ENCODE results near the gene KLK3.

KLK3 gene

DNA sequence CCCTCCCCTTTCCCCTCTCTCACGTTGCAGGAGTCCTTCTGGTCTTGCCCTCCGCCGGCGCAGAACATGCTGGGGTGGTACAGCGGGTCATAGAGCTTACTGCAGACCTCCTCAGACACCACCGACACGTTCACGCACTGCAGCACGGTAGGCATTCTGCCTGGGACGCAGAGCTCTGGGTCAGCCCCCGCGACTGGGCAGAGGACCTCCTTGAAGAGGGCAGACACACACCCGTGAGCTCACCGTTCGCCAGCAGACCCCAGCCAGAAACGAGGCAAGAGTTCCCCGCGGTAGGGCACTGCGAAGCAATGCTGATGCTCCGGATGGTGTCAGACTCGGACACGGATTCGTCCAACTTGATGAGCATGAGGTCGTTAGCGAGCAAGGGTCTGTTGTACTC lies 53.6 kb downstream of the KLK3 start:
- TF ChIP-seq POLR2AphosphoS5 (IDR thresholded peaks at IDR 0.05; ENCODE audit: low read depth) (no peak), CTCF (IDR thresholded peaks at IDR 0.05; ENCODE audit: insufficient read depth, low read length) (no peak), SPI1 (IDR thresholded peaks at IDR 0.05; ENCODE audit: borderline replicate concordance, low read depth) (no peak), REST (IDR thresholded peaks at IDR 0.05; ENCODE audit: insufficient replicate concordance, low read depth) (no peak), GABPA (IDR thresholded peaks at IDR 0.05; ENCODE audit: low read depth) (no peak)
- Histone ChIP-seq H3K27ac (replicated peaks) (no peak overlapping the region), H3K4me3 (replicated peaks; ENCODE audit: insufficient read depth, low read length) (no peak overlapping the region)

DNA sequence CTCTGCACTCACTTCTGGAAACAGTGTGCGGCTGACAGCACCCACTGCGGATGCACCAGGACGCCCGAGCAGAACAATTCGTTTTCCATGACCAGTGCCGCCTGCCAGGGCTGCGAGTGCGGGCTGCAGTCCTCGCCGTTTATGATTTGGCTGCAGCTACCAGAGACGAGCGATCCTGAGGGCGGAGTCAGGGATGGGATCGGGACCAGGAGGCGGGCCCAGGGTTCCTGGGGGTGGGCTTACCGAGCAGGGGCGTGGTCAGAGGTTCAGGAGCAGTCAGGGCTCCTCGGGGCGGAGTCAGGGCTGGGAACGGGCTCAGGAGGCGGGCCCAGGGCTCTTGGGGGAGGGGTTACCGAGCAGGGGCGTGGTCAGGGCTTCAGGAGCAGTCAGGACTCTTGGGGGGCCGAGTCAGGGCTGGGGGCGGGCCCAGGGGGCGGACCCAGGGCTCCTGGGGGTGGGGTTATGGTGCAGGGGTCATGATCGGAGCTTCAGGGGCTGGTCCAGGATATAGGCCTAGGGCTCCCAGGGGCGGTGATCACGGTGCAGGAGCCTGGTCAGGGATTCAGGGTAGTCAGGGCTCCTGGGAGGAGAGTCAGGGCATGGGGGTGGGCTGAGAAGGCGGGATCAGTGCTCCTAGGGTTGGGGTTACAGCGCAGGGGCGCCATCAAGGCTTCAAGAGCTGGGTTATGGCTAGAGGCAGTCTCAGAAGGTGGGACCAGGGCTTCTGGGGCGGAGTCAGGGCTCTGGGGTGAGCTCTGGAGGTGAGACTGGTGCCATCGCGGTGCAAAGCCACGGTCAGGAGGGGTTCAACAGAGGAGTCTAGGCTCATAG lies 54.7 kb downstream of the KLK3 start:
- TF ChIP-seq POLR2AphosphoS5 (IDR thresholded peaks at IDR 0.05; ENCODE audit: low read depth) (no peak), CTCF (IDR thresholded peaks at IDR 0.05; ENCODE audit: insufficient read depth, low read length) (no peak), REST (IDR thresholded peaks at IDR 0.05; ENCODE audit: insufficient replicate concordance, low read depth) (no peak), SPI1 (IDR thresholded peaks at IDR 0.05; ENCODE audit: borderline replicate concordance, low read depth) (no peak), GABPA (IDR thresholded peaks at IDR 0.05; ENCODE audit: low read depth) (no peak)
- no peak for DNase-seq (ENCODE audit: low read depth in 1 of 2, low spot score in 1 of 2)
- peaks cover 36% of the 10 kb centered on the region for H3K27me3 ChIP-seq (ENCODE audit: insufficient read depth, poor library complexity, severe bottlenecking)
- no peak overlapping the region for H3K27ac ChIP-seq (replicated peaks)
- H3K4me3 ChIP-seq (replicated peaks; ENCODE audit: insufficient read depth, low read length) = no peak overlapping the region

More for the DNA sequence above, 53.6 kb downstream of the KLK3 start:
- peaks cover 36% of the 10 kb centered on the region for H3K27me3 ChIP-seq (ENCODE audit: insufficient read depth, poor library complexity, severe bottlenecking)
- DNase-seq (ENCODE audit: low read depth in 1 of 2, low spot score in 1 of 2) = no peak

All from HL-60 (cell line).